Measurements from ENCODE around the gene RAC3.

RAC3 gene

DNA sequence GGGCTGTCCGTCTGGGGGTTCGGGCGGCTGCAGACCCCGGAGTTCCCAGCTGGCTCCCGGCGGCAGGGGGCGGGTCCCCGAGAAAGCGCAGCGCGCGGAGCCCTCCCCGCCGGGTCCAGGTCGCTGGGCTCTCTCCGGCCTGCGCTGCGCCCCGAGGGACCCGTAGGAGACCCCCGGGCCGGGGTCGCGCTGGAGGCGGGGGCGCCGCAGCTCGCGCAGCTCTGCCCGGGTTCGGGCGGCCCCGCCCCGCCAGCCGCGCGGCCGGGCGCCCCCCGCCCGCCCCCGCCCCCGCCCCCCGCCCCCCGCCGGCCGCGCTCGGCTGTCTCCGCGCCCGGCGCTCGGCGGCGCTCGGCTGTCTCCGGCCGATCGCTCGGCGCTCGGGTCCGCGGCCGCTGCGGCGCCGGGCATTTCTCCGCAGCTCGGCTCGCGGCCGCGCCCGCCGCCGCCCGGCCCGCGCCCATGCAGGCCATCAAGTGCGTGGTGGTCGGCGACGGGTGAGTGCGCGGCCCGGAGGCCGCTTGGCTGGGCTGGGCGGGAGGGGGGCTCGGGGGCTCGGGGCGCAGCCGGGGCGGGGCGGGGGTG lies at the start of gene RAC3:
TSS of gene RAC3 (plus strand) at position 376 of the 582 bp plus-strand sequence. CDS start at position 460, 84 bp downstream.
- DNase-seq: no peak

DNA sequence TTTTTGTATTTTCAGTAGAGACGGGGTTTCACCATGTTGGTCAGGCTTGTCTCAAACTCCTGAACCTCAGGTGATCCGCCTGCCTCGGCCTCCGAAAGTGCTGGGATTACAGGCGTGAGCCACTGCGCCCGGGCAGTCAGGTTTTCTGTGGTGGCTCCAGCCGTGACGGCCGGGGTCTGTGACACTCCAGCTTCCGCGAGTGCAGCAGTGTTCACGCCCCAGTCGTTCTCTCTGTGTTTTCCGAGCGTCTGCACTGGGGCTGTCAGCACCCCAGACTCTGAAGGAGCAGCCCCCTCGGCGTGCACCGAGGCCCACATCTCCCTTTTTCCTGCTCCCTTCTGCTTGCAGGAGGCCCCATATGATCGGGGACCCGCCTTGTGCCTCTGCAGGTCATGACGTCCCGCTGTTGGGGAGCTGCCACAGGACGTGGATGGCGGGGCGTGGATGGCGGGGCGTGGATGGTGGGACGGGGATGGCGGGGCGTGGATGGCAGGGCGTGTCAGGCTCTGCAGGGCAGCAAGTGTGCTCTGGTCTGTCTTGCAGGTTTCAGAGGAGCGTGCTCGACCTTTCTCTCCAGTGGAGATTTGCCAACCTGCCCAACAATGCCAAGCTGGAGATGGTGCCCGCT lies 48.4 kb upstream of the RAC3 start:
- DNase-seq: no peak

DNA sequence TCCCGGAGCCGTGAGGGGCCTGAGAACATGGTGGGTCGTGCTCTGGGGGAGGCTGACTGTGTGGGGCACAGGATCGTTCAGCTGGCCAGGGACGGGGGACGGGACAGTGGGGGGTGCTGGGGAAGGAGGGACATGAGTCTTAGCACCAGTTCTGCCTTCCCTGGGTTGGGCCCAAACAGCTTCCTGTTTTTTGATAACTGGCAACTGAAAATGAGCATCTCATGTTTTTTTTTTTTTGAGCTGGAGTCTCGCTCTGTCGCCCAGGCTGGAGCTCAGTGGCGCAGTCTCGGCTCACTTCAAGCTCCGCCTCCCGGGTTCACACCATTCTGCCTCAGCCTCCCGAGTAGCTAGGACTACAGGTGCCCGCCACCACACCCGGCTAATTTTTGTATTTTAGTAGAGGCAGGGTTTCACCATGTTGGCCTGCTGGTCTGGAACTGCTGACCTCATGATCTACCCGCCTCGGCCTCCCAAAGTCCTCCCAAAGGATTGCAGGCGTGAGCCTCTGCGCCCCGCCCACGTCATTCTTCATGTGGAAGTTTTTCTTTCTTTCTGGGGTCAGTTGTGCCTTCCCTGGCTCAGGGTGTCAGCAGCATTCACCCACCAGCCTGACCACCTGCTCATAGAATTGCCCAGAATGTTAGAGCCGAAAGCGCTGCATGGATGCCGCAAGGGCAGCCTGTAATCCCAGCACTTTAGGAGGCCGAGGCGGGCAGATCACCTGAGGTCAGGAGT lies 47.7 kb upstream of the RAC3 start:
- no peak for DNase-seq

DNA sequence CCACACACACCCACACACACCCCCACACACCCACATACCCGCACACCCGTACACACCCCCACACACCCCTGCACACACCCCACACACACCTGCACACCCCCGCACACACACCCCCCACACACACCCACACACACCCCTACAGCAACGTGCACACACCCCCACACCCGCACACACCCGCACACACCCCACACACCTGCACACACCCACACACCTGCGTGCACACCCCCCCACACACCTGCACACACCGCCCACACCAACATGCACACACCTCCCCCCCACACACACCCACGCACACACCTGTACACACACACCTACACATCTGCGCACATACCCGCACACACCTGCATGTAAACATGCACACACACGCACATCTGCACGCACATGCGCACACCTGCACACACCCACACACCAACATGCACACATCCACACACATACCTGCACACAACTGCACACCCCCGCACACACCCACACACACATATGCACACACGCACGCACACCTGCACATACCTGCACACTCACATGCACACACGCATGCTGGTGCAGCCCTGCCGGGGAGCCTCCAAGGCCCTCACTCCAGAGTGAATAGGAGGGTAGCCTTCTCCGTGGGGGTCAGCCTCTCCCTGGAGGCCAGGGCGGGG lies 46.6 kb upstream of the RAC3 start:
- DNase-seq: no peak

DNA sequence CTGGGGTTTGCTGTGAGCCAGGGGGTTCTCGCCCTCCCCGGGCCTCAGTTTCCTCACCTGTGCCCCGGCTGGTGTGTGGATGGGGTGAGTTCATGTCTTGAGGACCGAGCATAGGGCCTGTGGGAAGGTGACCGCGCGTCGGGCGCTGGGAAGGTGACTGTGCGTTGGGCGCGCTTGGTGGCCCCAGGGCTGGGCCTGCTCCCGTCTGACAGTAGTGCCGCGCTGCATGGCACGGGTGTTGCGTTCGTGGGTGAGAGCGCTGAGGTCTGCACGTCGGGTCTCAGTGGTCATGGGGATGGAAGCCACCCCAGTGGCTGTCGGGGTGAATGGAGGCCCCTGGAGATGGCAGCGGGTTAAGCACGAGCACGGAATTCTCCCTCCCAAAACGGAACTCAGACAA lies 44.9 kb upstream of the RAC3 start:
- no peak for DNase-seq

DNA sequence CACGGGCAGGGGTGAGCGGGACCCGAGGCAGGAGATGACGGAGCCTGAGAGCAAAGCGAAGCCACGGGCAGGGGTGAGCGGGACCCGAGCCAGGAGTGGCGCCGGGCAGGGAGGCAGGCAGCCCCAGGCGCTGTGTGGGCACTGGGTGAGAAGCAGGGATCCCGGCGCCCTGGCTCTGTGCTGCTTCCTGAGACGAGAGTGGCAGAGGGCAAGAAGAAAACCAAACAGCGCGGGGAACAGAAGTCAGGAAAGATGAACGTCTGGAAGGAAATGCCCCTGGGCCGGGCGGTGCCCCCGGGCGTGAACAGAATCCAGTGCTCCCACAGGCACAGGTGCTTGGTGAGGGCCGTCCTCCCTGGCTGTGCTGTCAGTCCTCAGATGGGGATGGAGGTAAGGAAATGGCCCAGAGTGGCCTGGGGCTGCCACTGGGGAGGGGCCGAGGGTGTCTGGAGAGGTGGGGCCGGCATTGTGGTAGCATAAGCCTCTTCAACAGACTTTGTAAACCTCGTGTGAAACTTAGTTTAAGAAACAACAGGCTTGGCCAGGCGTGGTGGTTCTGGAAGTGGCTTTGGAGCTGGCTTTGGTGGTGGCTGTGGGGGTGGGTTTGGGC lies 44.2 kb upstream of the RAC3 start:
- no peak for DNase-seq

DNA sequence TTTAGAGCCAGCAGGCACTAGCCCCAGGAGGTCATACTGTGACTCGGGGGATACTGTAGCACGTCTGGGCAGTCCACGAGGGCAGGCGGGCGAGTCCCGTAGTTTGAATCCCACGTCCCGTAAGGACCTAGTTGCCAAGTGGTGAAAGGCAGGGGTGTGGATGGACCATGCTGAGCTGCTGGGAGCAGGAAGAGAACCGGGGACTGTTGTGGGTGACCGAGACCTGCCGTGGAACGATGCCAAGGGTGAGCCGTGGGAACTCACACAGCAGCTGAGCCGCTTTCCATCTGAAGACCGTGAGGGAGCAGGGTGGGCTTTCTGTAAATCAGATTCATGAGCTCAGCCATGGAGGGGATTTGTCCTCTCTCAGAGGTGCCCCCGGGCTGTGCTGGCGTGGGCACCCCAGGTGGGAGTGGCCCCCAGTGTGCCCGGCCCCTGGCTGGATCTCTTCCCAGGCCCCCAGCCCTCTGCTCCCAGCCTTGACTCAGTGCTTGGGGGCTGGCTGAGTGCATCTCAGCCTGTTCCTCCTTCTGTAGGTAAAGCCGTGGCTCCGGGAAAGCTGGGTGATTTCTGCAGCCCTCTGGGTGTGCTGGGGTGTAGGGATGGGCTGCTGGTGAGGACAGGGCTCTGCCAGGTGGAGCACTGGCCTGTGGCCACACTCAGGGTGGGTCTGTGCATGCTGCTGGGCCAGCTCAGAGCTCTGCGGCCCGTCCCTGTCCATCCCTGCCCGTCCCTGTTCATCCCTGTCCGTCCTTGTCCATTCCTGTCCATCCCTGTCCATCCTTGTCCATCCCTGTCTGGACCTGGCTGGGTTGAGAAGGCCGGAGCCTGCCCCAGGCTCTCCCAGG lies 40.4 kb upstream of the RAC3 start:
- no peak for DNase-seq

DNA sequence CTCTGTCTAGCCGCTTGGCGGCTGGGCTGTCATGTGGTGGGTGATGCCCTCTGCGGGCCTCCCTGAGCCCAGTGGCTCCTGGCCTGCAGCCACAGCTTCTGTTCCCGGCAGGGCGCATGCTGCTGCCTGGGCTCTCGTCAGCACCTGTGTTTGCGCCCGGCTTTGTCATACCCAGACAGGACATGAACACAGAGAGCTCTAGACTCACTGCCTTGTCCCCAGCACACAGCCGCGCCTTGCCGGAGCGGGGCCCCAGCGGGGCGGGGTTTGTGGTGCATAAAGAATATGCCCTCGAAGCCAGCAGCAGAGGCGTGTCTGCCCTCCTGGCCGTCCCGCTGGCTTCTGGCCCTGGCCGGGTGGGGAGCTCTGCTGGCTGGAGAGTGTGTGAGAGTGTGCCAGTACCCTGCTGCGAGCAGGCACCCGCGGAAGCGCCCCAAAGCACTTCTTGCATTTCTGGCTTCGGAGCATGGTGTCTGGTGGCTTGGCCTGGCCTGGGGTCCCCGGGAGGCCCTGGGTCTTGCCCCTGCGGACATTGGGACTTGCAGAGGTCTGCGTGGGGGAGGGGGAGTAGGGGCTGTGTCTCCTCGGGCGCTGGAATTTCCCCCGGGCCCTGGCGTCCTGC lies 39.7 kb upstream of the RAC3 start:
- DNase-seq: peak; percentile 73

DNA sequence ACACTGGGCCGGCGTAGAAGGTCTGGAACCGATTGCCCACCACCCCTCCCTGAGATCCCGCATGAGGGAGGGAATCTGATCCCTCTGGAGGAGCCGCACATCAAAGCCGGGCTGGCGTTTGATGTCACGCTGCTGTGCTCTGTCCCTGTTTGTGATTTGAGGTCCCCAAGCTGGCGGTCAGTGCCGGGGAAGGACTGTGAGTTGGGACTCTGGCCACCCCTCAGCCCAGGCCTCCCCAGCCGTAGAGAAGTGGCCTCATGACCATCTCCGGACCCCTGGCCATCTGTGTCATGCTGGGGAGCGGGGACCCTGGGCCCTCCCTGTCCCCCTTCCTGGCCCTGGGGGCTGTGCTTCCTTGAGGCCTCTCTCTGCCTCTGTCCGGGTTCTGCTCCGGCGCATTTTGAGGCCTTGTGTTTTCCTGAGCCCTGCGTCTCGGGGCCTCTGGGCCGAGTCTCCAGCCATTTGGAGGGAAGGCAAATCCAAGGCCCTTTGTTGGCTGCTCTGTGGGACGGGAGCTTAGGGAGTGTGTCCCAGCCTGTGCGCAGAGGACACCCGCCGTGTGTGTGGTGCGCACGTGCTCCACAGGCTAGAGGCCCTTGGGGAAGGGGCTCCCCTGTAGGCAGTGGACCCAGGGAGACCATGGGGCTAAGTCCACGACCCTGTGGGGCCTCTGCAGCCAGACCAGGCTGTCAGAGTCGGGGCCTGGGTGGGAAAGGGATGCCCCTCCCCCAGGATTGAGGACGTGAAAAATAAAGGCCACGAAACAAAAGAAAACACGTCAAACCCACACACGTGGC lies 39.0 kb upstream of the RAC3 start:
- no peak for DNase-seq

DNA sequence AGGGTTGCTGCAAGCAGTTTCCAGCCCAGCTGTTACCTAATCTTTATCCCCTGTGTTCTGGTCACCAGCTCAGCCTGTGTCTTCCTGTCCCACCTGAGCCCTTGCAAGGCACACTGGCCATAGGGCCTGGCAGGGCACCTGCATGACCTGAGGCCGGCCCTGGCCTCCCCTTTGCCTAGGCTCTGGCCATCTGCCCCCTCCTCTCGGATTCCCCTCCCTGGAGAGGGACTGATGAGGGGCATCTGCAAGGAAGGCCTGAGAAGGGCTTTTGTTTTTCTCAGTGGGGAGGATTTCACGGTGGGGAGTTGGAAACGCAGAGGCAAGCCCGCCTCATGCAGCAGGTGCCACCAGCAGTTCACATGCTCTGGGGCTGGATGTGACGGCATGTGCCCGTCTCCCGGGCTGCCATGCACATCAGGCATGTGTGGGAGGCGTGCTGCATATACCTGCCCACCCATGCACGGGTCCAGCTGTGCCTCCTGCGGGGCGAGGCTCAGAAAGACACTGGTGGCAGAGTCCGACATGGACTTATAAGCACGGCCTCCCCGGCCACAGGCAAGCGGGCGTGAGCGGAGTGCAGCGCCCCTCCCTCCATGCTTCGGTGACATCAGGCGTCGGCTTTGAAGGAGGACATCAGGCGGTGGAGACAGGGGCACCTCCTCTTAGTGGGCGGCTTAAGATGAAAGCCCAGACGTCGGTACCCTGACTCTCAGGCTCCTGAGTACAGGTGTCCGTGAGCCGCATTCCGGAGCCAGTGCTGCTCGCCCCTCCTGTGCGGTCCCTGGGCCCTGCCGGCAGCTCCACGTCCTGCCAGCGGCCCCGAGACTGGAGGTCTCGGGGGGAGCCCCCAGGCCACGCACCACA lies 37.5 kb upstream of the RAC3 start:
- DNase-seq: no peak

DNA sequence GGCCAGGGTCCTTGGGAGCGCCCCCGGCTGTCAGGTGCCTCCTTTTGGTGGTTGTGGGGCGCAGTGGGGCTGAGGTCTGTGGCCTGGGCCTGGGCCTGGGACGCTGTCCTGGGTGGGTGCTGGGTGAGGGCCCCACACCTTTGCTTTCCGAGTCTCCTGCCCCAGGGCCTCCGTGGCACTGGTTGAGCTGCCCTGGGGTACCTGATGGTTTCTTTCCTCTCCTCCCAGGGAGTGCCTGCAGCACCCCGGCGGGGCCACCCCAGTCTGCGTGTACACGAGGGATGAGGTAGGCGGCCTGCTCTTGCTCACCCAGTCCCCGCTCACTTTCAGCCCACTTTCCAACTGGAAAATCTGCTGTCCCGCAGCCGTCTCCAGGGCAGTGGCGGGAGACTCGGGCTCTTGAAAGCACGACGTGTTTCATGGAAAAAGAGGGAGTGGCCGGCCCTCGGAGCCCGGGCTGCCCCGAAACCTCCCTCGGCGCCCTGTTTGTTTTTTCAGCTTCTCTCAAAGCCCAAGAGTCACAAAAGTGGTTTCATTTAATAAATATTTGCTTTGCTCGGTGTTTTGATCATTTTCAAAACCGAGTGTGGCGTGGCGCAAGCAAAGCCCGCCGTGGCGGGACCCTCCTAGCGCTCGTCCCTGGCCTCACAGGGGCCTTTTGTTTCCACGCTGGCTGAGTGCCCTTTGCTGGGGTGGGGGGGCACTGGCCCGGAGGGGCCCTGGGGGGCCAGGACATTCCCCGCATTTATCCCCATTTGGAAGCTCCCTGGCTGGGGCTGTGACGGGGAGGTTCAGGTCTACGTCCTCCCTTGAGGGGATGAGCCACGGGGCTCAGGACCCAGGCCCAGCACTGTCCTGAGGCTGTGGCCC lies 36.6 kb upstream of the RAC3 start:
- DNase-seq: no peak

DNA sequence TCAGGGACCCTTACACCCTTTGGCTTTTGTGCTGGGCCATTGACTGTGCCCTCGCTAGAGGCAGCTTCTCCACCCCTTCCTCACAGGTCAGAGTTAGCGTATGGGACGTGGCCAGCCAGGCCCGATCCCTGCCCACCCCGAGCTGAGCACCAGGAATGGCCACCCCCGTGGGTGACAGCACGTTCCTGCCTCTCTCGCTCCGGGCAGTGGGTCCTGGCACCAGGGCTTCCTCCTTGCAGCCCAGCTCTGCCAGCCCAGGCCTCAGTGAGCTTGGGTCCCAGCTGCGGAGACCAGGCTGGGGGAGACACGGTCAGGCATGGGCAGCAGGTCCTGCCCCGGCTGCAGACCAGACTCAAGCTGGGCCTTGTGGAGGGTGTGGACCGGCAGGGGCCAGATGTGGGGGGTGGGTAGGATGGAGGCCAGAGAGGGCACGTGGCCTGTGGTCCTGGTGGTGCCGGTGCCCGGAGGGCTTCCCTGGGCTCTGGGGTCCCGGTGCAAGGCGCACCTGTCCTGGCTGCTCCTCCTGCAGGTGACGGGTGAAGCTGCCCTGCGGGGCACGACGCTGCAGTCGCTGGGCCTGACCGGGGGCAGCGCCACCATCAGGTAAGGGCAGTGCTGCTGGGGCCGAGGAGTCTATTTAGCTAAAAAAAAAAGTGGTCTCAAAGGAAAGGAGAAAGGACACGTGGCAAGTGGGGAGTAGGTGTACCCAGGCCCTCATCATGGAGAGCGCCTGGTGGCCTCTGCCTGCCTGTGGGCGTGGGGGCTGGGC lies 35.8 kb upstream of the RAC3 start:
- DNase-seq: no peak

DNA sequence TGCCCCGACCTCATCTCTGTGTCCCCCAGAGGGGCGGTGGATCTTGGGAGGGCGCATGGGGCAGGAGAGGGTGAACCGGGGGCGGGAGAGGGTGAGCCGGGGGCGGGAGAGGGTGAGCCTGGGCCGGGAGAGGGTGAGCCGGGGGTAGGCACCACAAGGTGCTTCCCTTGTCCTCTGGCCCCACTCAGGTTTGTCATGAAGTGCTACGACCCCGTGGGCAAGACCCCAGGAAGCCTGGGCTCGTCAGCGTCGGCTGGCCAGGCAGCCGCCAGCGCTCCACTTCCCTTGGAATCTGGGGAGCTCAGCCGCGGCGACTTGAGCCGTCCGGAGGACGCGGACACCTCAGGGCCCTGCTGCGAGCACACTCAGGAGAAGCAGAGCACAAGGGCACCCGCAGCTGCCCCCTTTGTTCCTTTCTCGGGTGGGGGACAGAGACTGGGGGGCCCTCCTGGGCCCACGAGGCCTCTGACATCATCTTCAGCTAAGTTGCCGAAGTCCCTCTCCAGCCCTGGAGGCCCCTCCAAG lies 35.2 kb upstream of the RAC3 start:
- no peak for DNase-seq

DNA sequence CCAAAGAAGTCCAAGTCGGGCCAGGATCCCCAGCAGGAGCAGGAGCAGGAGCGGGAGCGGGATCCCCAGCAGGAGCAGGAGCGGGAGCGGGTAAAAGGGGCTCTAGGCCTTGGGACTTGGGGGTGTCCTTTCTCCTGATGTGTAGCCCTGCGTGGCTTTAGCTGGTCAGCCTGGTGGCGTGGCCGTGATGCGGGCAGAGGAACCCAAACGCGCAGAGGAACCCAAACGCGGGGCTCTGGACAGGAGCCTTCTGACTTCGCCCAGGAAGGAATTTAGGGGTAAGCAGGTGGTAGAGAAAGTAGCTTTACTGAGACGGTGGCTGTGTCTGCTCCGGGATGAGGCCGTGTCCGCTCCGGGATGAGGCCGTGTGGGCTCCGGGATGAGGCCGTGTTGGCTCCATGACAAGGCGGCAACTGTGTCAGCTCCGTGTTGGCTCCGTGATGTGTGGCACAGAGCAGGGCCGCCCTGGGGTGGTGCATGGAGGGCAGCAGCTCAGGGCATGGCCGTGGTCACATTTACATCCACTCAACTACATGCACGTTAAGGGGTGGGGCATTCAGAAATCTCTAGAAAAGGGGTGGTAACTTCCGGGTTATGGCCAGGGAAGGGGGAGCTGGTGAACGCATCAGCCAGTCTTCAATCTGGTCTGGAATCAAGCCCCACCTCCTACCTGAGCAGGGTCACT lies 34.6 kb upstream of the RAC3 start:
- no peak for DNase-seq

DNA sequence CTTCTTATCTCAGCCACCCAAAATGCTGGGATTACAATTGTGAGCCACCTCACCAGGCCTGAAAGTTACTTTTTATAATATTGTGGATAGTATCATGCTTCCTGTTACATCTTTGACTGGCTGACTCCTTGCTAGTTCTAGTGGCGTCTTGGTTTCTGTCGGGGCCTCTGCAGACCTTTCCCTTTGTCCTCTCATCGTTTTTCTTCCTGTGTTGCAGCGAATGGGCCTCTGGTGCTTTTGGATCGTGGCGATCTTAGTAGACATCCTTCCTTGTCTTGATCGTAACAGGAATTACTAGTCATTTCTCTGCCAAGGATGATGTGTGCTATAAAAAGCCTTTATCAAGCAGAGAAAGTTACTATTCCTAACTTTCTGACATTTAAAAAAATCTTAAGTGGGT lies 33.3 kb upstream of the RAC3 start:
- DNase-seq: no peak

DNA sequence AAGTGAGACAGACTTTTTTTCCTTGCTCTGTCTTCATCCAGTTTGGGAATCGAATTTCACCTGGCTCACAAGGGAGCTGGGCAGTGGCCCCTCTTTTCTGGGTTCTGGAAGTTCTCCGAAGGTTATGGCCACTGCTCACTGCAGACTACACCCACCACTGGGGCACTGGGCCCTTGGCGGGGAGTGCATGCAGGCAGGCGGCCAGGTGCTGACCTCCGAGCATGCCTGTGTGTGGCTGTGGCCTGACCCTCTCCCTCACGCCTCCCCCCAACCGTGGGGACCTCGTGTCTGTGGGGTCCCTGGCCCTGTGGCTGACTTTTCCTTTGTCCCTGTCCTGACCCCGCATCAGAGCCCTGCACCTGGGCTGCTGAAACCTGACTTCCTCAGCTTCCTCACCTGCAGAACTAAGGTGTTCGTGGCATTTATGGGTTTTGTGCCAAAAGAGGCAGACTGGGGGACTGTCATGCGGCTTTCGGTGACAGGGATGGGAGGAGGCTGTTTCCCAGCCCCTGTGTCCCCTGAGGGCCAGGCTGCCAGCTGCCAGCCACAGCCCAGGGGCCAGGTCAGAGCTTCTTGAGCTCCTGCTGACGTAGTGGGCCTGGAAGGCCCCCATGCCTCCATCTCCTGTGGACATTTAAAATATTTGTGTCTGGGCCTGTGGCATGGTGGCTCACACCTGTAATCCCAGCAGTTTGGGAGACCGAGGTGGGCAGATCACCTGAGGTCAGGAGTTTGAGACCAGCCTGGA lies 32.6 kb upstream of the RAC3 start:
- DNase-seq: no peak

DNA sequence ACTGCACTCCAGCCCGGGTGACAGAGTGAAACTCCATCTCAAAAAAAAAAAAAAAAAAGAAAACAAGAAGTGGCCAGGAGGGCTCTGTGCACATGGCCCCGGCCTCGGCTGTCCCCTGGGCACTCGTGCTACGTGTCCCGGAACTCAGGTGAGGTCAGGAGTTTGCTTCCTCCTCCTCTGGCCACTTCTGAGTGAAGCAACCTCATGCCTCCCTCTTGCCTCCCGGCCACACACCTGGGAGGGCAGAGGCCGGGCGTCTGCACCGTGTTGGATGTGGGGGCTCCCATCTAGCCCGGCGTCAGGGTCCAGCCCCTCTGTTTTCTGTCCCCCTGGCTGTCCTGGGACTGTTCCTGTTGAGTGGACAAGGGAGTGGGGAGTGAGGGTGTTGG lies 31.9 kb upstream of the RAC3 start:
- DNase-seq: no peak

Measured in NCI-H2081 treated with DMSO at 0.1 percent for 48 hours (cell line).